Measurements from ENCODE around the gene HLA-DOA. TPM values are rescaled to one million over a fixed set of nuclear protein-coding genes. Genes with fewer than 3 reads are reported as not detected.

Gene HLA-DOA
- polyA plus RNA-seq, 1 donor (not counting 4 experiments of a cell fraction or from before 2014, with no cell fraction given) = not detected

- H3K9ac ChIP-seq (ENCODE audit: control insufficient read depth, extremely low read depth, insufficient read depth, low read length) = no peak overlapping the region
- TF ChIP-seq CTCF (optimal IDR thresholded peaks at IDR 0.05 in 1 of 3, IDR thresholded peaks at IDR 0.05 in 1 of 3, conservative IDR thresholded peaks at IDR 0.05 in 1 of 3; ENCODE audit: extremely low read depth in 1 of 3, insufficient read depth in 2 of 3, low read length in 3 of 3) (no peak), EZH2 (IDR thresholded peaks at IDR 0.05; ENCODE audit: low read length) (no peak)
- no peaks in the 10 kb centered on the region for H4K20me1 ChIP-seq (ENCODE audit: control insufficient read depth, extremely low read depth, insufficient read depth, low read length)
- dilution Hi-C loops (cut with MboI; ENCODE audit: extremely low pct_ligation_motif_present, low sequenced_read_pairs) = no loop called here
- FAIRE-seq = no peak
- no peak overlapping the region for H3K27ac ChIP-seq (ENCODE audit: control insufficient read depth, insufficient read depth, low read length)
- H3K4me1 ChIP-seq (ENCODE audit: control insufficient read depth, extremely low read depth, insufficient read depth, low read length) = peaks cover 4% of the 10 kb centered on the region
- DNase-seq (ENCODE audit: low read depth, low spot score) = no peak
- H3K4me3 ChIP-seq (ENCODE audit: control insufficient read depth in 2 of 3, extremely low read depth in 1 of 3, insufficient read depth in 2 of 3, low read depth in 1 of 3, low read length in 3 of 3) = no peak overlapping the region
- no peaks in the 10 kb centered on the region for H3K9me1 ChIP-seq (ENCODE audit: control insufficient read depth, extremely low read depth, insufficient read depth, low read length)
- H3K36me3 ChIP-seq (ENCODE audit: control insufficient read depth in 2 of 2, extremely low read depth in 1 of 2, insufficient read depth in 2 of 2, low read length in 2 of 2) = no peaks in the 10 kb centered on the region
- no peaks in the 10 kb centered on the region for H3K27me3 ChIP-seq (ENCODE audit: control insufficient read depth, extremely low read depth, insufficient read depth, low read length)
- H3K9me3 ChIP-seq (ENCODE audit: control insufficient read depth, low read depth, low read length) = no peaks in the 10 kb centered on the region
- H2AFZ ChIP-seq (ENCODE audit: control insufficient read depth, low read length) = no peak overlapping the region
- H3K4me2 ChIP-seq (ENCODE audit: control insufficient read depth, extremely low read depth, insufficient read depth, low read depth, low read length) = no peak overlapping the region
- no peaks in the 10 kb centered on the region for H3K79me2 ChIP-seq (ENCODE audit: control insufficient read depth, insufficient read depth, low read length)
Measured at GRCh38 chr6:32956176-32956575, 53.2 kb downstream of the HLA-DOA start.

- no peaks in the 10 kb centered on the region for H3K27me3 ChIP-seq (ENCODE audit: control insufficient read depth, extremely low read depth, insufficient read depth, low read length)
- no peaks in the 10 kb centered on the region for H3K36me3 ChIP-seq (ENCODE audit: control insufficient read depth in 2 of 2, extremely low read depth in 1 of 2, insufficient read depth in 2 of 2, low read length in 2 of 2)
- dilution Hi-C loops (cut with MboI; ENCODE audit: extremely low pct_ligation_motif_present, low sequenced_read_pairs) = no loop called here
- FAIRE-seq (no peak), DNase-seq (ENCODE audit: low read depth, low spot score) (peak; percentile 38)
- H4K20me1 ChIP-seq (ENCODE audit: control insufficient read depth, extremely low read depth, insufficient read depth, low read length) = no peaks in the 10 kb centered on the region
- no peaks in the 10 kb centered on the region for H3K9me3 ChIP-seq (ENCODE audit: control insufficient read depth, low read depth, low read length)
- no peaks in the 10 kb centered on the region for H3K79me2 ChIP-seq (ENCODE audit: control insufficient read depth, insufficient read depth, low read length)
- TF ChIP-seq EZH2 (IDR thresholded peaks at IDR 0.05; ENCODE audit: low read length) = no peak
- TF ChIP-seq CTCF (optimal IDR thresholded peaks at IDR 0.05 in 1 of 3, IDR thresholded peaks at IDR 0.05 in 1 of 3, conservative IDR thresholded peaks at IDR 0.05 in 1 of 3; ENCODE audit: extremely low read depth in 1 of 3, insufficient read depth in 2 of 3, low read length in 3 of 3) = peak; percentile 55 to 65 (median 57)
- peaks cover 4% of the 10 kb centered on the region for H3K4me1 ChIP-seq (ENCODE audit: control insufficient read depth, extremely low read depth, insufficient read depth, low read length)
- no peak overlapping the region for H3K9ac ChIP-seq (ENCODE audit: control insufficient read depth, extremely low read depth, insufficient read depth, low read length)
- H3K27ac ChIP-seq (ENCODE audit: control insufficient read depth, insufficient read depth, low read length) = no peak overlapping the region
- H3K9me1 ChIP-seq (ENCODE audit: control insufficient read depth, extremely low read depth, insufficient read depth, low read length) = no peaks in the 10 kb centered on the region
- H3K4me3 ChIP-seq (ENCODE audit: control insufficient read depth in 2 of 3, extremely low read depth in 1 of 3, insufficient read depth in 2 of 3, low read depth in 1 of 3, low read length in 3 of 3) = no peak overlapping the region
- H2AFZ ChIP-seq (ENCODE audit: control insufficient read depth, low read length) = no peak overlapping the region
- no peak overlapping the region for H3K4me2 ChIP-seq (ENCODE audit: control insufficient read depth, extremely low read depth, insufficient read depth, low read depth, low read length)
Measured at GRCh38 chr6:32954986-32955802, 54.2 kb downstream of the HLA-DOA start.

Data from keratinocyte (primary cell).